Uterus (tissue), 4 donors: ENCODE results near the gene GLYATL1B. TPM values are rescaled to one million over a fixed set of nuclear protein-coding genes. Genes with fewer than 3 reads are reported as not detected.
"Not testable (repeated sequence)": the region's sequence is repeated elsewhere in the genome, so short reads cannot be mapped to it uniquely, and the experiment has no call there.

ENCODE experiments used
- DNase-seq, 2 donors: peaks; one replicate each; pipeline ENCODE4 v3.0.0-alpha.2; 2019 to 2020
- H3K27ac ChIP-seq, 2 donors: fragments of 200-600 bp; sonication (generic); 1 replicate in 1 of 2; 2 replicates in 1 of 2; pipeline ENCODE4 v1.5.1; 2016 to 2018
- H3K27me3 ChIP-seq, 2 donors: fragments of 200-600 bp; sonication (generic); one replicate each; pipeline ENCODE4 v1.5.1; 2018 to 2019; ENCODE audit warnings: control low read depth in 1 of 2
- H3K36me3 ChIP-seq, 2 donors: fragments of 200-600 bp; sonication (generic); one replicate each; pipeline ENCODE4 v1.5.1; 2019; ENCODE audit warnings: control low read depth in 1 of 2
- H3K4me1 ChIP-seq, 2 donors: fragments of 200-600 bp; sonication (generic); one replicate each; pipeline ENCODE4 v1.5.1; 2018 to 2019; ENCODE audit warnings: control low read depth in 1 of 2
- H3K4me3 ChIP-seq, 2 donors: fragments of 200-600 bp; sonication (generic); 1 replicate in 1 of 2; 2 replicates in 1 of 2; pipeline ENCODE4 v1.5.1; 2018 to 2019; ENCODE audit warnings: mild to moderate bottlenecking in 1 of 2
- H3K9me3 ChIP-seq, 2 donors: fragments of 200-600 bp; sonication (generic); one replicate each; pipeline ENCODE4 v1.5.1; 2019; ENCODE audit warnings: control low read depth in 1 of 2
- POLR2A ChIP-seq, 2 donors: fragments of 450-650 bp; IDR thresholded peaks; one replicate each; pipeline ENCODE4 v1.6.1; 2016; ENCODE audit warnings: antibody characterized with exemption in 2 of 2, mild to moderate bottlenecking in 1 of 2, moderate library complexity in 1 of 2
- intact Hi-C: fragments of 100-400 bp; cut with DNase I; formaldehyde crosslinking; loops from one replicate; pipeline ENCODE4 v1.15.1; 2023; ENCODE audit warnings: low total_unique reads
- total RNA-seq, 4 donors: library from RNA; depleted of rRNA in 3 of 4; stranded (reverse); fragments of >200 nt in 3 of 4; gene quantifications; one replicate each; pipeline versions ENCODE4 v1.1.0 to v1.2.4, GENCODE V29; 2014 to 2023
- TF ChIP-seq, protein P1 (sequence below), 4 experiments: fragments of 200-600 bp in 2 of 4; fragments of 450-650 bp in 2 of 4; sonication (generic) in 2 of 4; IDR thresholded peaks; one replicate each; pipeline ENCODE4 v1.5.1; 2016 to 2019; ENCODE audit warnings: antibody characterized with exemption in 4 of 4, mild to moderate bottlenecking in 2 of 4, moderate library complexity in 1 of 4
- donor health status: DM: yes; HTN: yes; CAD: no.

The GLYATL1B gene
- total RNA-seq, 4 donors from 2014 or later: not detected

DNA sequence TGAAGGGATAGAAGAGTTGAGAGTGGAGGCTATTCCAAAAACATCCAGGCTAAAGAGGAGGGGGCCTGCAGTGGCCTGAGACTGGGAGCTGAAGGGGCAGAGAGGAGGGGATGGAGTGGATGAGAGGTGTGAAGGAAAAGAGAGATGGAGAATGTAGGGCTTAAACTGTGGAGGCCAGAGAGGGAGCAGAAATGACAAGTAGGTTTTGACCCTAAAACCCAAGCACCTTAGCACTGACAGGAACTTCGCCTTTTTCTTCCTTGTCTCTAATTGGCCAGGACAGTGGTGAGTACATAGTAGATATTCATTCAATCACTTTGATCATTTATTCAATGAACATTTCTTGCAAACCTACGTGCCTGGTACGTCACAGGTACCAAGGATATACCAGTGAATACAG is 28.2 kb downstream of the GLYATL1B start:
- Histone ChIP-seq H3K9me3 (peaks cover 0 to 7% of the 10 kb centered on the region in 2 donors), H3K4me1 (no peaks in the 10 kb centered on the region), H3K27me3 (no peaks in the 10 kb centered on the region), H3K36me3 (no peaks in the 10 kb centered on the region), H3K27ac (no peak overlapping the region), H3K4me3 (no peak overlapping the region)
- intact Hi-C loops: no loop called here
- no peak for TF ChIP-seq POLR2A (IDR thresholded peaks at IDR 0.05)
- TF ChIP-seq, protein P1, sequence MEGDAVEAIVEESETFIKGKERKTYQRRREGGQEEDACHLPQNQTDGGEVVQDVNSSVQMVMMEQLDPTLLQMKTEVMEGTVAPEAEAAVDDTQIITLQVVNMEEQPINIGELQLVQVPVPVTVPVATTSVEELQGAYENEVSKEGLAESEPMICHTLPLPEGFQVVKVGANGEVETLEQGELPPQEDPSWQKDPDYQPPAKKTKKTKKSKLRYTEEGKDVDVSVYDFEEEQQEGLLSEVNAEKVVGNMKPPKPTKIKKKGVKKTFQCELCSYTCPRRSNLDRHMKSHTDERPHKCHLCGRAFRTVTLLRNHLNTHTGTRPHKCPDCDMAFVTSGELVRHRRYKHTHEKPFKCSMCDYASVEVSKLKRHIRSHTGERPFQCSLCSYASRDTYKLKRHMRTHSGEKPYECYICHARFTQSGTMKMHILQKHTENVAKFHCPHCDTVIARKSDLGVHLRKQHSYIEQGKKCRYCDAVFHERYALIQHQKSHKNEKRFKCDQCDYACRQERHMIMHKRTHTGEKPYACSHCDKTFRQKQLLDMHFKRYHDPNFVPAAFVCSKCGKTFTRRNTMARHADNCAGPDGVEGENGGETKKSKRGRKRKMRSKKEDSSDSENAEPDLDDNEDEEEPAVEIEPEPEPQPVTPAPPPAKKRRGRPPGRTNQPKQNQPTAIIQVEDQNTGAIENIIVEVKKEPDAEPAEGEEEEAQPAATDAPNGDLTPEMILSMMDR (IDR thresholded peaks at IDR 0.05): no peak
- no peak for DNase-seq

DNA sequence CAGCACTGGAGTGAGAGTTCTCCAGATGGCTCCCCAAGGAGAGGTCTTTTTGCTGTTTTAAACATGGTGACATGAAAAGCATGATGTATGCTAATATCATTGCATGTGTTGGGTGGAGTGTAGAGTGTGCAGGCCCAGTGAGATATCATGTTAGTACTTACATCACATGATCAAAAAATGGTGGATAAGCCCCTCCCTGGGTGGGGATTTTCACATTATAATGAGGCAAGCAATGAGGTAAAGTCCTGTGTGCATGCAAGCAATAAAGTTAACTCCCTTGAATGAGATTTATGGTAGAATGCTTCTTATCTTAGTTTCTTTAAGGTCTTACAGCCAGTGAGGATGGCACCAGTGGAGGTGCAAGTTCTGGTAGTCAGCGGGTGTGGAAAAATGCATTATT is 29.4 kb downstream of the GLYATL1B start:
- intact Hi-C loops: no loop called here
- DNase-seq: no peak
- no peaks in the 10 kb centered on the region for H3K27me3 ChIP-seq
- H3K4me3 ChIP-seq: no peak overlapping the region
- H3K4me1 ChIP-seq: no peaks in the 10 kb centered on the region
- H3K36me3 ChIP-seq: no peaks in the 10 kb centered on the region
- H3K9me3 ChIP-seq: peaks cover 0 to 7% of the 10 kb centered on the region in 2 donors
- no peak overlapping the region for H3K27ac ChIP-seq
- TF ChIP-seq, protein P1 (IDR thresholded peaks at IDR 0.05): no peak
- no peak for TF ChIP-seq POLR2A (IDR thresholded peaks at IDR 0.05)

DNA sequence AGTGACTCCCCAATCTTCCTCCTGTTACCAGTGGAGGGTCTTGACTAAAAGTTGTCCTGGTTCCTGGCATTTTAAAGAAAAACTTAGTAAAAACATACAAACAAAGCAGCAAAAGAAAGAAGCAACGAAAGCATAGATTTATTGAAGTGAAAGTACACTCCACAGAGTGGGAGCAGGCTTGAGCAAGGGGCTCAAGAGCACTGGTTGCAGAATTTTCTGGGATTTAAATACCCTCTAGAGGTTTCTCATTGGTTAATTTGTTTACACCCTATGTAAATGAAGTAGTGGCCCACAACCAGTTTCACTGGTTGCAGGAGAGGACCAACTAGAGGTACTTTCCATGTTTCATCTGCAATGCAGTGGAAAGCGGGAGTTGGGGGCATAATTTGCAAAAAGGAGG is 31.7 kb downstream of the GLYATL1B start:
- Histone ChIP-seq H3K4me1 (no peaks in the 10 kb centered on the region), H3K4me3 (no peak overlapping the region), H3K36me3 (no peaks in the 10 kb centered on the region), H3K27ac (no peak overlapping the region), H3K9me3 (peaks cover 0 to 7% of the 10 kb centered on the region in 2 donors), H3K27me3 (no peaks in the 10 kb centered on the region)
- intact Hi-C loops: no loop called here
- TF ChIP-seq, protein P1 (IDR thresholded peaks at IDR 0.05): no peak
- no peak for TF ChIP-seq POLR2A (IDR thresholded peaks at IDR 0.05)
- DNase-seq: no peak

DNA sequence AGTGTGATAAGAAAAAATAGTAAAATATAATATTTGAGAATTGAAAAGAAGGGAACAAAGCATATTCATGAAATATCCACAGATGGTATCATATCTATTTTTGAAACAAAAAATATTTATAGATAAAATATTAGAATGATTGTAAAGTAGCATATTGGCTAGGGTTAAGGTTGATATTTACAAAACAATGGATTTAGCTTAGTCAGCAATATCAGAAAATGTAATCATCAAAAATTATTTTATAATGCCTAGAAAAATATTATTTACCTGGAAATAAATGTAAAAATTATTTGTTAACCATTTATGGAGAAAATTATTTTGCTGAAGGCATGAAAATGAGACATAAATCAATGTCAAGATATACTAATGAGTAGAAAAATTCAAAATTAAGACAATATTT is 33.7 kb downstream of the GLYATL1B start:
- no peaks in the 10 kb centered on the region for H3K36me3 ChIP-seq
- H3K27me3 ChIP-seq: no peaks in the 10 kb centered on the region
- H3K4me3 ChIP-seq: no peak overlapping the region
- H3K4me1 ChIP-seq: no peaks in the 10 kb centered on the region
- no peak for DNase-seq
- intact Hi-C loops: no loop called here
- no peak overlapping the region for H3K27ac ChIP-seq
- H3K9me3 ChIP-seq: peaks cover 0 to 7% of the 10 kb centered on the region in 2 donors
- TF ChIP-seq, protein P1 (IDR thresholded peaks at IDR 0.05): no peak
- no peak for TF ChIP-seq POLR2A (IDR thresholded peaks at IDR 0.05)

DNA sequence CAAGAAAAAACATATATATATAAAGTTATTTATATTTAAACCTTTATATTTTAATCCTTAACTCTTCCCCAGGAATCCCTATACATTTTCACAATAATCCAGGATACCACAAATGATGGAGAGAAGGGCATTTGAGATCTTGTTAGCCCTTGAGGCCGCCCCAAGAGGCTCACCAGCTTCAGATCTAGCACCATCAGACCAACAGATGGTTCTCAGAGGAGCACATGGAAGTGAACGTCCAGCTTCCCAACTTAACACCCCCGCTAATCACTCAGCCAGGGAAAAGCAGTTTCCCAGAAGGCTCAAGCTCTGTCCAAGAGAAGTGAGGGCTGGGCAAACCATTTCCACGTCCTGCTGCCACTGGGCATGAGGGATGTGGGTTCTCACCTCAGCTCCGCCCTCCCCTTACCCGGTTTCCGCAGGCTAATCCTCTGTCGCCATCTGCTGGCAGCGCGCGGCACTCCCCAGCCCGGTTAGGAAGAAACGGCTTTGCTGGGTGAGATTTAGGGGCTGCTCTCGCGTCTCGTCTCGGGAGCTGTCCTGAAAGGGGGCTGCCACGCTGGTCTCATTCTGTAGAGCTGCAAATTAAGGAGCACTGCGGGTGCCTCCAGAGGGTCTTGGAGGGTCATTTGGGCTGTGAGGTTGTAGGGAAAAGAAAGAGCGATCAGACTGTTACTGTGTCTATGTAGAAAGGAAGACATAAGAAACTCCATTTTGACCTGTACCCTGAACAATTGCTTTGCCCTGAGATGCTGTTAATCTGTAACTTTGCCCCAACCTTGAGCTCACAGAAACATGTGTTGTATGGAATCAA is 49.7 kb downstream of the GLYATL1B start:
- H3K4me1 ChIP-seq: no peaks in the 10 kb centered on the region
- TF ChIP-seq, protein P1 (IDR thresholded peaks at IDR 0.05): peak; percentile 88 to 99 (median 93)
- no peak for TF ChIP-seq POLR2A (IDR thresholded peaks at IDR 0.05)

DNA sequence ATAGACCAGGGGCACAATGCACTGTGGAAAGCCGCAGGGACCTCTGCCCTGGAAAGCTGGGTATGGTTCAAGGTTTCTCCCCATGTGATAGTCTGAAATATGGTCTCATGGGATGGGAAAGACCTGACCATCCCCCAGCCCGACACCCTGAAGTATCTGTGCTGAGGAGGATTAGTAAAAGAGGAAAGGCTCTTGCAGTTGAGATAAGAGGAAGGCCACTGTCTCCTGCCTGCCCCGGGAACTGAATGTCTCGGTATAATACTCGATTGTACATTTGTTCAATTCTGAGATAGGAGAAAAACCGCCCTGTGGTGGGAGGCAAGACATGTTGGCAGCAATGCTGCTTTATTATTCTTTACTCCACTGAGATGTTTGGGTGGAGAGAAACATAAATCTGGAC is 50.4 kb downstream of the GLYATL1B start:
- DNase-seq, H3K27ac ChIP-seq, H3K27me3 ChIP-seq, intact Hi-C loops, H3K4me3 ChIP-seq, H3K4me1 ChIP-seq, H3K36me3 ChIP-seq, H3K9me3 ChIP-seq: not testable (repeated sequence)

More for the DNA sequence above, 49.7 kb downstream of the GLYATL1B start:
- DNase-seq: peak; percentile 77 to 79
- H3K27me3 ChIP-seq: no peaks in the 10 kb centered on the region
- H3K27ac ChIP-seq: no peak overlapping the region
- H3K9me3 ChIP-seq: no peaks in the 10 kb centered on the region
- intact Hi-C loops: no loop called here
- H3K36me3 ChIP-seq: no peaks in the 10 kb centered on the region
- no peak overlapping the region for H3K4me3 ChIP-seq
